ENCODE measurements around the gene TTC39B.

TTC39B gene

DNA sequence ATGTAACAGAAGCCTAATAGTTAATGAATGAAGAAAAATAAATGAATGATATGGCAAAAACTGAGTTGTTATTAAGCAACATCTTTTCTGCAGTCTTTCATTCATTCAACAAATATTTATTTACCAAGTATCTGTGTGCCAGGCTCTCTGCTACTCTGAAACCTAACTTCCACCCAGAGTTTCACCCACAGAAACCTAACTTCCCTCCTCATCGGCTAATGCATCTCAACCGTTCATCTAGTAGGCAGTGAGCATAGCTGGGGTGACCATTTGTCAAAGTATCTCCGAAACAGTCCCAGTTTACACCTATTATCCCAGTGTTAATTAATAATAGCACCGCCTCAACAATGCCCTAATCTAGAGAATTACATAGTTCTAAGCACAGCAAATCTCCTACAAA is 1.5 kb downstream of the TTC39B start:
- no peak overlapping the region for H3K18ac ChIP-seq (ENCODE audit: low read length)
- peaks cover 4 to 7% of the 10 kb centered on the region in 2 donors for H3K4me1 ChIP-seq (ENCODE audit: control insufficient read depth in 2 of 2, insufficient read depth in 1 of 2, low read depth in 1 of 2, low read length in 2 of 2)
- no peak overlapping the region for H2BK12ac ChIP-seq (ENCODE audit: low read length)
- no CpG with 5 or more reads among the region's 4 CpGs for WGBS, 2 donors (ENCODE audit: extremely low coverage in 2 of 2, insufficient read length in 2 of 2, insufficient replicate concordance in 1 of 2)
- H3K23ac ChIP-seq (ENCODE audit: low read depth, low read length, poor library complexity), result no peak overlapping the region
- no peak overlapping the region for H3K9ac ChIP-seq (ENCODE audit: low read depth, low read length, poor library complexity)
- no peaks in the 10 kb centered on the region for H3K36me3 ChIP-seq (replicated peaks in 1 of 2; ENCODE audit: control insufficient read depth in 2 of 2, insufficient read depth in 2 of 2, low read length in 2 of 2)
- no peak overlapping the region for H2BK120ac ChIP-seq (ENCODE audit: low read depth, low read length)
- H3K4me3 ChIP-seq (ENCODE audit: low read length in 2 of 2), result no peak overlapping the region
- no peak overlapping the region for H2BK15ac ChIP-seq (ENCODE audit: low read length)
- H3K14ac ChIP-seq (ENCODE audit: low read length), result no peak overlapping the region
- H3K27me3 ChIP-seq (ENCODE audit: control insufficient read depth in 3 of 3, insufficient read depth in 3 of 3, low read depth in 1 of 3, low read length in 3 of 3), result peaks cover 0 to 7% (median 4%) of the 10 kb centered on the region in 3 experiments
- no peaks in the 10 kb centered on the region for H3K79me1 ChIP-seq (ENCODE audit: low read depth, low read length)
- DNase-seq (ENCODE audit: low spot score), result no peak
- H3K27ac ChIP-seq (replicated peaks; ENCODE audit: low read length), result no peak overlapping the region
- H3K9me3 ChIP-seq (replicated peaks in 1 of 2; ENCODE audit: control insufficient read depth in 2 of 2, insufficient read depth in 1 of 2, low read depth in 1 of 2, low read length in 2 of 2), result no peaks in the 10 kb centered on the region
- no peak overlapping the region for H2BK5ac ChIP-seq (ENCODE audit: low read length)
- H3K4me2 ChIP-seq (ENCODE audit: insufficient read depth, low read length, poor library complexity, severe bottlenecking), result no peak overlapping the region
- no peak overlapping the region for H4K8ac ChIP-seq (ENCODE audit: low read depth, low read length)
- H3K4ac ChIP-seq (ENCODE audit: low read length), result no peak overlapping the region
- no peak overlapping the region for H2AFZ ChIP-seq (ENCODE audit: low read length)
- no peak overlapping the region for H4K91ac ChIP-seq (ENCODE audit: low read depth, low read length, poor library complexity)
- no peak overlapping the region for H2AK5ac ChIP-seq (ENCODE audit: low read depth, low read length)

DNA sequence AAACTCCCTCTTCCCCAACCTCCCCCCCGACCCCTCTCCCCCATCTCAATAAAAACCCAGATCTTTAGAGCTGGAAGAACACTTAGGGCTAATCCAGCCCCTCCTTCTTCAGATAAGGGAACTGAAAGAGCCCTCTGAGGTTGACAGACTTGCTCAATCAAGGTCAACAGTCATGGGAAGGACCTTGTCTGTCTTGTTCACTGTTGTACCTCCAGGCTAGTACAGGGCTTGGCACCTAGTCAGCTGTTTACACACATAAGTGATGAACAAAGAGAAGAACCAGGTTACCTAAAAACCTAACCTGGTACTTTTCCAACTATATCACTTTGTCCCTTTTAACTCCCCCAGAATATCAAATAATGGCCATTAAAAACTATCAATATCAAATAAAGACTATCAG is 2.4 kb downstream of the TTC39B start:
- H2BK5ac ChIP-seq (ENCODE audit: low read length), result no peak overlapping the region
- H2BK120ac ChIP-seq (ENCODE audit: low read depth, low read length), result no peak overlapping the region
- H3K4me3 ChIP-seq (ENCODE audit: low read length in 2 of 2), result no peak overlapping the region
- DNase-seq (ENCODE audit: low spot score), result no peak
- H3K4ac ChIP-seq (ENCODE audit: low read length), result no peak overlapping the region
- H3K18ac ChIP-seq (ENCODE audit: low read length), result no peak overlapping the region
- H3K4me2 ChIP-seq (ENCODE audit: insufficient read depth, low read length, poor library complexity, severe bottlenecking), result no peak overlapping the region
- H3K4me1 ChIP-seq (ENCODE audit: control insufficient read depth in 2 of 2, insufficient read depth in 1 of 2, low read depth in 1 of 2, low read length in 2 of 2), result peaks cover 4 to 7% of the 10 kb centered on the region in 2 donors
- no peak overlapping the region for H2AK5ac ChIP-seq (ENCODE audit: low read depth, low read length)
- no peak overlapping the region for H4K91ac ChIP-seq (ENCODE audit: low read depth, low read length, poor library complexity)
- H3K9me3 ChIP-seq (replicated peaks in 1 of 2; ENCODE audit: control insufficient read depth in 2 of 2, insufficient read depth in 1 of 2, low read depth in 1 of 2, low read length in 2 of 2), result no peaks in the 10 kb centered on the region
- H3K27me3 ChIP-seq (ENCODE audit: control insufficient read depth in 3 of 3, insufficient read depth in 3 of 3, low read depth in 1 of 3, low read length in 3 of 3), result peaks cover 0 to 7% (median 4%) of the 10 kb centered on the region in 3 experiments
- no peak overlapping the region for H2BK12ac ChIP-seq (ENCODE audit: low read length)
- H3K36me3 ChIP-seq (replicated peaks in 1 of 2; ENCODE audit: control insufficient read depth in 2 of 2, insufficient read depth in 2 of 2, low read length in 2 of 2), result no peaks in the 10 kb centered on the region
- no peak overlapping the region for H2BK15ac ChIP-seq (ENCODE audit: low read length)
- no peak overlapping the region for H3K9ac ChIP-seq (ENCODE audit: low read depth, low read length, poor library complexity)
- no CpG with 5 or more reads among the region's 1 CpG for WGBS, 2 donors (ENCODE audit: extremely low coverage in 2 of 2, insufficient read length in 2 of 2, insufficient replicate concordance in 1 of 2)
- H3K27ac ChIP-seq (replicated peaks; ENCODE audit: low read length), result no peak overlapping the region
- H3K14ac ChIP-seq (ENCODE audit: low read length), result no peak overlapping the region
- no peak overlapping the region for H3K23ac ChIP-seq (ENCODE audit: low read depth, low read length, poor library complexity)
- H4K8ac ChIP-seq (ENCODE audit: low read depth, low read length), result no peak overlapping the region
- H3K79me1 ChIP-seq (ENCODE audit: low read depth, low read length), result no peaks in the 10 kb centered on the region
- H2AFZ ChIP-seq (ENCODE audit: low read length), result no peak overlapping the region

DNA sequence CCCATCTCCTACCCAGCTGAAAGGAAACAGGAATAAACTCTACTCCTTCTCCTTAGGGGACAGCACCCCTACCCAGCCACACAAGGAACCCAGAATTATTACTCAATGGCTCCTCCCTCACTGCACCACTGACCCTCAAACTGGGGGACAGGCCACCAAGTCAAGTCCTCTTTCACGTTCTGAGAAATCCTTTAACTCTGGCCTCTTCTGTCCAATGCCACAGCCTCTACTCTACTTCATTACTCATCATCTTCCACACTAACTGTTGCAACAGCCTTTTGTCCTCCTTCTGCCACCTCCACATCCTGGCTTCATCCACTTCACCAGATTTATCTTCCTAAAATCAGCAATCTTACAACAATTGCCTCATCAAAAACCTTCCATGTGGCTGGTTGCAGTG is 6.8 kb downstream of the TTC39B start:
- no peak overlapping the region for H4K8ac ChIP-seq (ENCODE audit: low read depth, low read length)
- no peak overlapping the region for H3K14ac ChIP-seq (ENCODE audit: low read length)
- H2BK12ac ChIP-seq (ENCODE audit: low read length), result no peak overlapping the region
- no peak overlapping the region for H2BK5ac ChIP-seq (ENCODE audit: low read length)
- H3K18ac ChIP-seq (ENCODE audit: low read length), result no peak overlapping the region
- H2BK120ac ChIP-seq (ENCODE audit: low read depth, low read length), result no peak overlapping the region
- no peak overlapping the region for H3K23ac ChIP-seq (ENCODE audit: low read depth, low read length, poor library complexity)
- no peak overlapping the region for H3K9ac ChIP-seq (ENCODE audit: low read depth, low read length, poor library complexity)
- peaks cover 3 to 10% of the 10 kb centered on the region in 2 donors for H3K9me3 ChIP-seq (replicated peaks in 1 of 2; ENCODE audit: control insufficient read depth in 2 of 2, insufficient read depth in 1 of 2, low read depth in 1 of 2, low read length in 2 of 2)
- H3K27ac ChIP-seq (replicated peaks; ENCODE audit: low read length), result no peak overlapping the region
- H3K27me3 ChIP-seq (ENCODE audit: control insufficient read depth in 3 of 3, insufficient read depth in 3 of 3, low read depth in 1 of 3, low read length in 3 of 3), result no peaks in the 10 kb centered on the region
- no peak overlapping the region for H3K4me2 ChIP-seq (ENCODE audit: insufficient read depth, low read length, poor library complexity, severe bottlenecking)
- H3K4ac ChIP-seq (ENCODE audit: low read length), result no peak overlapping the region
- no peak overlapping the region for H2AK5ac ChIP-seq (ENCODE audit: low read depth, low read length)
- H2BK15ac ChIP-seq (ENCODE audit: low read length), result no peak overlapping the region
- WGBS, 2 donors (ENCODE audit: extremely low coverage in 2 of 2, insufficient read length in 2 of 2, insufficient replicate concordance in 1 of 2), result no CpG with 5 or more reads among the region's 1 CpG
- peaks cover 0 to 1% of the 10 kb centered on the region in 2 donors for H3K36me3 ChIP-seq (replicated peaks in 1 of 2; ENCODE audit: control insufficient read depth in 2 of 2, insufficient read depth in 2 of 2, low read length in 2 of 2)
- H4K91ac ChIP-seq (ENCODE audit: low read depth, low read length, poor library complexity), result no peak overlapping the region
- no peaks in the 10 kb centered on the region for H3K79me1 ChIP-seq (ENCODE audit: low read depth, low read length)
- H2AFZ ChIP-seq (ENCODE audit: low read length), result no peak overlapping the region
- H3K4me1 ChIP-seq (ENCODE audit: control insufficient read depth in 2 of 2, insufficient read depth in 1 of 2, low read depth in 1 of 2, low read length in 2 of 2), result peaks cover 0 to 2% of the 10 kb centered on the region in 2 donors
- no peak for DNase-seq (ENCODE audit: low spot score)
- no peak overlapping the region for H3K4me3 ChIP-seq (ENCODE audit: low read length in 2 of 2)

DNA sequence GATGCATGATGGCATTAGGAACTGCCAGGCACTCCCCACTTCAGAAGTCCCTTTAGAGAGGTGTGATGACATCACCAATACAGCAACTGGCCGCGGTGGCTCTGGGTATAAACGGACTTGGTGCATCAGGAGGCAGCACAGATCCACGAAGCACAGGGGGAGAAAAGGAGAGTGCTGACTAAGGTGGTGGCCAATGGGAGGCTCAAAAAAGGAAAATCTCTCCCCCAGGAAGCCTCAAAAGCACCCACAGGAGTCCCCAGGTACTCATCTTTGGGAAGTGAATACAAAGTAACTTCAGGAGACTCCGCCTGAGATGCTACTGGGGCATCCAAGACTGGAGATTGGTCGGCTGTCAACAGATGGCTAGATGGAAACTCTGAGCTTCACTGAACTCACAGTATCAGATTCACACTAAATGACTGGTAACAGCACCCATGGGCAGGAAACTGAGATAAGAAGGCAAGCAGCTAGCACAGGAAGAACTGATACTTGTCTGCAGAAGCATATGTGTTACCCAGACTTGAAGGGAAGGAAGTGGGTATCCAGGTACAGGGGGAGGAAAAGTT is 7.6 kb downstream of the TTC39B start:
- H4K8ac ChIP-seq (ENCODE audit: low read depth, low read length), result no peak overlapping the region
- no peaks in the 10 kb centered on the region for H3K79me1 ChIP-seq (ENCODE audit: low read depth, low read length)
- H3K4me1 ChIP-seq (ENCODE audit: control insufficient read depth in 2 of 2, insufficient read depth in 1 of 2, low read depth in 1 of 2, low read length in 2 of 2), result peaks cover under 1 to 5% of the 10 kb centered on the region in 2 donors
- no peak overlapping the region for H2BK120ac ChIP-seq (ENCODE audit: low read depth, low read length)
- H3K27me3 ChIP-seq (ENCODE audit: control insufficient read depth in 3 of 3, insufficient read depth in 3 of 3, low read depth in 1 of 3, low read length in 3 of 3), result no peaks in the 10 kb centered on the region
- no peak overlapping the region for H2AFZ ChIP-seq (ENCODE audit: low read length)
- no peak overlapping the region for H4K91ac ChIP-seq (ENCODE audit: low read depth, low read length, poor library complexity)
- no peak overlapping the region for H2BK5ac ChIP-seq (ENCODE audit: low read length)
- DNase-seq (ENCODE audit: low spot score), result no peak
- H3K36me3 ChIP-seq (replicated peaks in 1 of 2; ENCODE audit: control insufficient read depth in 2 of 2, insufficient read depth in 2 of 2, low read length in 2 of 2), result peaks cover 0 to 1% of the 10 kb centered on the region in 2 donors
- no peak overlapping the region for H3K4me2 ChIP-seq (ENCODE audit: insufficient read depth, low read length, poor library complexity, severe bottlenecking)
- no peak overlapping the region for H3K23ac ChIP-seq (ENCODE audit: low read depth, low read length, poor library complexity)
- no peak overlapping the region for H2BK15ac ChIP-seq (ENCODE audit: low read length)
- no peak overlapping the region for H3K4me3 ChIP-seq (ENCODE audit: low read length in 2 of 2)
- H3K14ac ChIP-seq (ENCODE audit: low read length), result no peak overlapping the region
- H3K18ac ChIP-seq (ENCODE audit: low read length), result no peak overlapping the region
- H3K9ac ChIP-seq (ENCODE audit: low read depth, low read length, poor library complexity), result no peak overlapping the region
- no CpG with 5 or more reads among the region's 6 CpGs for WGBS, 2 donors (ENCODE audit: extremely low coverage in 2 of 2, insufficient read length in 2 of 2, insufficient replicate concordance in 1 of 2)
- no peak overlapping the region for H2BK12ac ChIP-seq (ENCODE audit: low read length)
- H2AK5ac ChIP-seq (ENCODE audit: low read depth, low read length), result no peak overlapping the region
- no peak overlapping the region for H3K27ac ChIP-seq (replicated peaks; ENCODE audit: low read length)
- H3K4ac ChIP-seq (ENCODE audit: low read length), result no peak overlapping the region
- H3K9me3 ChIP-seq (replicated peaks in 1 of 2; ENCODE audit: control insufficient read depth in 2 of 2, insufficient read depth in 1 of 2, low read depth in 1 of 2, low read length in 2 of 2), result peaks cover 3 to 10% of the 10 kb centered on the region in 2 donors

All from neuronal stem cell (in vitro differentiated cells).